ENCODE results near the gene GAST. TPM values are rescaled to one million over a fixed set of nuclear protein-coding genes. Genes with fewer than 3 reads are reported as not detected.

Gene GAST
- total and polyA plus RNA-seq, 9 of the 15 experiments (the other 6 are each of a cell fraction or from before 2014, with no cell fraction given): not detected

GRCh38 chr17:41665566-41666236 is 46.4 kb upstream of the GAST start (continued):
- TF ChIP-seq REST (IDR thresholded peaks at IDR 0.05; ENCODE audit: borderline replicate concordance) (peak; percentile 19; the same call in 1 of the 2 replicates), REST (CRISPR knock-in tag; IDR thresholded peaks at IDR 0.05; ENCODE audit: low read depth) (no peak), USF1 (CRISPR knock-in tag; IDR thresholded peaks at IDR 0.05) (no peak), MBD2 (IDR thresholded peaks at IDR 0.05; ENCODE audit: borderline replicate concordance, low read depth) (peak; percentile 41; the same call in 1 of the 2 replicates), CREB3L1 (IDR thresholded peaks at IDR 0.05; ENCODE audit: borderline replicate concordance, low read depth) (peak; percentile 24; the same call in 1 of the 2 replicates), ZBTB2 (IDR thresholded peaks at IDR 0.05) (peak; percentile 91), MYC (IDR thresholded peaks at IDR 0.05; ENCODE audit: low read depth, low read length) (peak; percentile 78), MYC (CRISPR knock-in tag; IDR thresholded peaks at IDR 0.05; ENCODE audit: borderline replicate concordance, low read depth) (no peak), CTBP1 (IDR thresholded peaks at IDR 0.05; ENCODE audit: borderline replicate concordance) (peak; percentile 73; the same call in 1 of the 2 replicates), ZBTB7A (IDR thresholded peaks at IDR 0.05; ENCODE audit: borderline replicate concordance, control insufficient read depth, low read depth, low read length) (peak; percentile 73; the same call in 1 of the 2 replicates), ZFX (CRISPR knock-in tag; IDR thresholded peaks at IDR 0.05) (peak; percentile 53; the same call in 1 of the 2 replicates), CTCF (IDR thresholded peaks at IDR 0.05 in 2 of 3, conservative IDR thresholded peaks at IDR 0.05 in 1 of 3; ENCODE audit: insufficient read depth in 2 of 3, low read depth in 1 of 3, low read length in 3 of 3) (peak; percentile 90 to 97 (median 93))
